Ovary (tissue), 9 donors: ENCODE data around the gene ZNF501. TPM values are rescaled to one million over a fixed set of nuclear protein-coding genes. Genes with fewer than 3 reads are reported as not detected.

Source experiments
- DNase-seq, 5 donors: peaks; one replicate each; pipeline ENCODE4 v3.0.0-alpha.2; 2019 to 2020
- H3K27ac ChIP-seq, 2 donors: fragments of 200-600 bp; one replicate each; pipeline versions ENCODE4 v1.5.1 to v1.8.0; 2019 to 2022
- H3K27me3 ChIP-seq: fragments of 200-600 bp; one replicate; pipeline ENCODE4 v1.8.0; 2022
- H3K36me3 ChIP-seq: fragments of 200-600 bp; sonication (generic); one replicate; pipeline ENCODE4 v1.5.1; 2019
- H3K4me1 ChIP-seq: one replicate; pipeline ENCODE4 v1.8.1; 2013; ENCODE audit warnings: mild to moderate bottlenecking, moderate library complexity; ENCODE audit not compliant: insufficient read depth
- H3K4me3 ChIP-seq: fragments of 200-600 bp; sonication (generic); one replicate; pipeline ENCODE4 v1.5.1; 2017
- H3K9me3 ChIP-seq, 2 donors: fragments of 200-600 bp in 1 of 2; sonication (generic) in 1 of 2; one replicate each; pipeline versions ENCODE4 v1.5.1 to v1.8.1; 2013 to 2019; ENCODE audit warnings: mild to moderate bottlenecking in 1 of 2, moderate library complexity in 1 of 2
- EP300 ChIP-seq: sonication (generic); formaldehyde crosslinking; IDR thresholded peaks from one replicate; pipeline ENCODE4 v1.6.1; 2017; ENCODE audit warnings: antibody characterized with exemption
- POLR2A ChIP-seq: fragments of 450-650 bp; IDR thresholded peaks from one replicate; pipeline ENCODE4 v1.6.1; 2017; ENCODE audit warnings: antibody characterized with exemption, mild to moderate bottlenecking, moderate library complexity
- WGBS, 3 donors: extraction: QIAGEN DNeasy Blood & Tissue Kit in 1 of 3; methylation state at CpG; one replicate each; pipeline versions ENCODE4 v1.1.5 to v1.1.7; 2013 to 2017; 5-methylcytosine and 5-hydroxymethylcytosine counted together
- intact Hi-C, 4 donors: fragments of 100-400 bp; cut with DNase I; formaldehyde crosslinking; loops; one replicate each; pipeline versions ENCODE4 v1.11.0 to v1.15.1; 2022 to 2023
- polyA plus RNA-seq, 2 donors: library from polyadenylated mRNA; stranded (reverse); fragments of 200-250 nt in 1 of 2; fragments of 350-450 nt in 1 of 2; fragmentation: Illumina TruSeq in 1 of 2; extraction: RNeasy Lipid Tissue Mini Kit (QIAGEN cat#74804) in 1 of 2; gene quantifications; one replicate each; pipeline ENCODE4 v1.2.3, GENCODE V29; 2013 to 2014
- total RNA-seq, 7 donors: library from RNA; depleted of rRNA in 2 of 7; stranded (reverse); fragments of >200 nt in 2 of 7; fragmentation: NEBNext Ultra II Directional in 3 of 7; extraction: Animal tissue kit (Norgen Biotek cat#: 25700) in 3 of 7; gene quantifications; one replicate each; pipeline versions ENCODE4 v1.1.0 to v1.2.4, GENCODE V29; 2016 to 2023
- TF ChIP-seq, protein P1 (sequence below), 3 donors: fragments of 450-650 bp in 2 of 3; fragments of 200-600 bp in 1 of 3; IDR thresholded peaks; one replicate each; pipeline versions ENCODE4 v1.5.1 to v1.8.0; 2016 to 2022; ENCODE audit warnings: antibody characterized with exemption in 3 of 3, mild to moderate bottlenecking in 1 of 3
- donor health status: DM: no; HTN: no; CAD: no; lungs with moderate emphysema.
- donor health status: DM: no; HTN: no; CAD: no.
- donor health status: Bipolar disorder and iron deficiency.
- donor health status: DM: yes; HTN: yes; CAD: no.
- donor health status: DM: no; HTN: no; CAD: no.
- donor health status: DM: yes; HTN: yes; CAD: no.

Gene ZNF501
- total and polyA plus RNA-seq, 9 donors: 2.0 to 9.0 (median 4.9) TPM

DNA sequence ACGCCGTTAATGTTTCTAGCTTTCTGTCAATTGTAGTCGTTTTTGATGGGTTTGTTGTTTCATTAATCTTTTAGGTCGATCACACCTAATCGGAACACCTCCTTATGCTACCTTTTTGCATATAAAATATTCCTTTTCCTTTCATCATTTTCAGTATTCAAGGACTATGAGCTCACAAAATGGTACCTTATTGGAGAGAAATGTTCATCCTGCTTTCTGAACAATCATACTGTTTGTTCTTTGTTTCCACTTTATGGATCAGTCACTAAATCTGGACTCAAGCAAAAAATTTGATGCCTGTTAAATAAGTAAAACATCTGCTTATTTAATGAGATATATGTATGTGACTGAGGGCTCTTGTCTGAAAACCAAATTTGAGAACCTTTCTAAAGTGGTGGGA is 33.3 kb downstream of the ZNF501 start:
- Histone ChIP-seq H3K27me3 (no peaks in the 10 kb centered on the region), H3K4me1 (peaks cover 3% of the 10 kb centered on the region), H3K27ac (no peak overlapping the region), H3K36me3 (no peaks in the 10 kb centered on the region), H3K4me3 (no peak overlapping the region), H3K9me3 (peaks cover 0 to 4% of the 10 kb centered on the region in 2 donors)
- no peak for DNase-seq
- TF ChIP-seq, protein P1, sequence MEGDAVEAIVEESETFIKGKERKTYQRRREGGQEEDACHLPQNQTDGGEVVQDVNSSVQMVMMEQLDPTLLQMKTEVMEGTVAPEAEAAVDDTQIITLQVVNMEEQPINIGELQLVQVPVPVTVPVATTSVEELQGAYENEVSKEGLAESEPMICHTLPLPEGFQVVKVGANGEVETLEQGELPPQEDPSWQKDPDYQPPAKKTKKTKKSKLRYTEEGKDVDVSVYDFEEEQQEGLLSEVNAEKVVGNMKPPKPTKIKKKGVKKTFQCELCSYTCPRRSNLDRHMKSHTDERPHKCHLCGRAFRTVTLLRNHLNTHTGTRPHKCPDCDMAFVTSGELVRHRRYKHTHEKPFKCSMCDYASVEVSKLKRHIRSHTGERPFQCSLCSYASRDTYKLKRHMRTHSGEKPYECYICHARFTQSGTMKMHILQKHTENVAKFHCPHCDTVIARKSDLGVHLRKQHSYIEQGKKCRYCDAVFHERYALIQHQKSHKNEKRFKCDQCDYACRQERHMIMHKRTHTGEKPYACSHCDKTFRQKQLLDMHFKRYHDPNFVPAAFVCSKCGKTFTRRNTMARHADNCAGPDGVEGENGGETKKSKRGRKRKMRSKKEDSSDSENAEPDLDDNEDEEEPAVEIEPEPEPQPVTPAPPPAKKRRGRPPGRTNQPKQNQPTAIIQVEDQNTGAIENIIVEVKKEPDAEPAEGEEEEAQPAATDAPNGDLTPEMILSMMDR (IDR thresholded peaks at IDR 0.05): no peak
- TF ChIP-seq EP300 (no peak), POLR2A (no peak)
- intact Hi-C loops: no loop called here
- 29 to 41% (median 30%) methylated on average over 5 of the region's 5 CpGs for WGBS, 3 donors

DNA sequence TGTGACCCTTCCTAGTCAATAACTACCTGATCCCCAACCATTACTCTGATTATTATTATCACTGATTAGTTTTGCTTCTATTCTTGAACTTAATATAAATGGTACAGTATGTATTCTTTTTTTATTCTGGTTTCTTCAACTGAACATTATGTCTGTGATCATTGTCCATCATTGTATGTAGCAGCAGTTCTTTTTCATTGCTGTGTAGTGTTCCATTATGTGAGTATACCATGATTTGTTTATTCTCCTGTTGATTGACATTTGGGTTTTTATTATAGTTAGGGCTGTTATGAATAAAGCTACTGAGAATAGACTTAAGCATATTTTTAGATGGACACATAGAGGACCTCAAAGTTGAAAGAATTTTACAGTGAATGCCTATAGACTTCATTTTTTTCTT is 34.8 kb downstream of the ZNF501 start:
- intact Hi-C loops: no loop called here
- no peaks in the 10 kb centered on the region for H3K9me3 ChIP-seq
- no peak overlapping the region for H3K4me3 ChIP-seq
- TF ChIP-seq POLR2A (no peak), EP300 (no peak)
- TF ChIP-seq, protein P1 (IDR thresholded peaks at IDR 0.05): no peak
- no peaks in the 10 kb centered on the region for H3K27me3 ChIP-seq
- no peak overlapping the region for H3K27ac ChIP-seq
- no peaks in the 10 kb centered on the region for H3K36me3 ChIP-seq
- H3K4me1 ChIP-seq: peaks cover 3% of the 10 kb centered on the region
- no peak for DNase-seq

DNA sequence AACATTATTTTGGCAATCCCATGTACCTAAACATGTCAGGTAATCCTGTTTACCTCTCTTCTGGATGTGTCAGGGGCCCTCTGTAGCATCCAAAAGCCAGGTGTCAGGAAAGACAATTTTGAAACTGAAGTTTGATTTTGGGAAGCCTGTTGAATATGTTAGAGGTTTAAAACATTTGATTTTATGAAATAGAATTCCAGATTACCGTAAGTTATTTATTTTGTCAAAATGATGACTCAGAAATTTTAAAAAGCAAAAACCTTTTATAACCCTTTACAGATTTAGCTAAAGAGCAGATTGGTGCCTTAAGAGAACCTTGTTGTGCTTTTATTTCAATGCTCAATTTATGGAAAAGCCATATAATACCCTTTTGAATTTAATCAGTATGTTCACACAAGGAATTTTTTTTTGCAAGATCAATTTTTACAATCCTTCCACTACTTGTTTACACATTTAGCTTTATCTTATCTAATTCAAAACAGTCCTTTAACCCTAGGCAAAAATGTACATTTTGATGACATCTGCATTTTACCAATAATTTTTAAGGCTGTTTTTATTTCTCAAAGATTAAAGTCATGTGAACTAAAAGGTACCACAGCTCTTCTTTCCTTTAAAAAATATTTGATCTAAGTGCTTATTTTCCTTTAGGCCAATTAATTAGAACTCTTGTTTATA is 42.1 kb downstream of the ZNF501 start:
- Histone ChIP-seq H3K36me3 (no peaks in the 10 kb centered on the region), H3K4me1 (no peaks in the 10 kb centered on the region), H3K27ac (no peak overlapping the region), H3K27me3 (no peaks in the 10 kb centered on the region), H3K9me3 (peaks cover 0 to 4% of the 10 kb centered on the region in 2 donors), H3K4me3 (no peak overlapping the region)
- 93 to 97% (median 95%) methylated on average over 1 of the region's 1 CpG for WGBS, 3 donors
- DNase-seq: no peak
- intact Hi-C loops: no loop called here
- TF ChIP-seq POLR2A: no peak
- TF ChIP-seq, protein P1 (IDR thresholded peaks at IDR 0.05): no peak
- no peak for TF ChIP-seq EP300

DNA sequence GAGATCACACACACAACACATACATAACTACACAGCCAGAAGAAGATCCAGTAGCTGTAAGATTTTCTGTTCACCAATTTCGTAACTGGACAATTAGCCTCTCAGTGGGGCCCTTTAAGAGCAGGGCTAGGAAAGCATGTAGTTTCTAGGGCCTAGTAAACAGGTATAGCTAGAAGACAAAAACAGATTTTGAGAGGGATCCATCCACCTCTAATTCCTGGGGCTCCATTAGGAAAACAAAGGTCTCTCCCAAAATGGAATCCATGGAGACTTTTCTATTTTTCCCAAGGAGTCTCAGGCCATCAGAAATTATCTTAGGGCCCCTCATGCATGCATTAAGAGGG is 42.6 kb downstream of the ZNF501 start:
- H3K4me1 ChIP-seq: no peaks in the 10 kb centered on the region
- DNase-seq: no peak
- H3K9me3 ChIP-seq: peaks cover 0 to 4% of the 10 kb centered on the region in 2 donors
- no peak for TF ChIP-seq POLR2A
- TF ChIP-seq, protein P1 (IDR thresholded peaks at IDR 0.05): no peak
- no peak for TF ChIP-seq EP300
- 94 to 98% (median 96%) methylated on average over 1 of the region's 1 CpG for WGBS, 3 donors
- H3K4me3 ChIP-seq: no peak overlapping the region
- H3K27ac ChIP-seq: no peak overlapping the region
- no peaks in the 10 kb centered on the region for H3K36me3 ChIP-seq
- no peaks in the 10 kb centered on the region for H3K27me3 ChIP-seq
- intact Hi-C loops: no loop called here
